Activated CD8-positive, alpha-beta T cell treated with anti-CD3 and anti-CD28 coated beads for 36 hours (primary cell): Measurements from ENCODE around the gene ALDH9A1. TPM values are rescaled to one million over a fixed set of nuclear protein-coding genes. Genes with fewer than 3 reads are reported as not detected.
A peak's percentile ranks its signal among the peaks of the same experiment; 100 is the strongest.
"Not testable (repeated sequence)": the region's sequence is repeated elsewhere in the genome, so short reads cannot be mapped to it uniquely, and the experiment has no call there.

Experiments
- ATAC-seq: fragments of 200-7000 bp; cut with Tn5 transposase; one replicate; pipeline ENCODE4 v1.10.0; 2021; ENCODE audit warnings: mild to moderate bottlenecking, moderate library complexity
- CTCF ChIA-PET: fragments of 350-600 bp; sonication (Branson Sonifier 250); formaldehyde crosslinking; loops from one replicate; lab custom pipeline; 2021; ENCODE audit warnings: antibody characterized with exemption; lab: Charles Lee
- POLR2A ChIA-PET: fragments of 350-600 bp; sonication (Branson Sonifier 250); formaldehyde crosslinking; loops from one replicate; lab custom pipeline; 2021; ENCODE audit warnings: antibody characterized with exemption; lab: Charles Lee
- DNase-seq: peaks from one replicate; pipeline ENCODE4 v3.0.0-alpha.2; 2020
- H3K27ac Mint-ChIP-seq: one replicate; pipeline ENCODE4 v1.8.0; 2021; ENCODE audit warnings: mild to moderate bottlenecking, mixed read lengths
- H3K27me3 Mint-ChIP-seq: one replicate; pipeline ENCODE4 v1.8.0; 2021; ENCODE audit warnings: mixed read lengths
- H3K36me3 Mint-ChIP-seq: one replicate; pipeline ENCODE4 v1.8.0; 2021; ENCODE audit warnings: low read depth, mixed read lengths
- H3K4me1 Mint-ChIP-seq: one replicate; pipeline ENCODE4 v1.8.0; 2021; ENCODE audit warnings: low read depth, mixed read lengths
- H3K4me3 Mint-ChIP-seq: one replicate; pipeline ENCODE4 v1.8.0; 2021; ENCODE audit warnings: mild to moderate bottlenecking, moderate library complexity, mixed read lengths
- H3K9me3 Mint-ChIP-seq: one replicate; pipeline ENCODE4 v1.8.0; 2021; ENCODE audit warnings: mixed read lengths
- intact Hi-C: fragments of 100-400 bp; cut with micrococcal nuclease; formaldehyde crosslinking; loops from one replicate; pipeline ENCODE4 v1.10.0; 2022
- total RNA-seq, 2 experiments: library from RNA; stranded (reverse); gene quantifications; one replicate each; pipeline ENCODE4 v1.2.3, GENCODE V29; 2021
- TF ChIP-seq, protein P1 (sequence below): fragments of 200-600 bp; IDR thresholded peaks from one replicate; pipeline ENCODE4 v1.8.0; 2022; ENCODE audit warnings: antibody characterized with exemption, mild to moderate bottlenecking

The ALDH9A1 gene
- total RNA-seq, 2 experiments from 2014 or later: 25.6 to 28.2 TPM

DNA sequence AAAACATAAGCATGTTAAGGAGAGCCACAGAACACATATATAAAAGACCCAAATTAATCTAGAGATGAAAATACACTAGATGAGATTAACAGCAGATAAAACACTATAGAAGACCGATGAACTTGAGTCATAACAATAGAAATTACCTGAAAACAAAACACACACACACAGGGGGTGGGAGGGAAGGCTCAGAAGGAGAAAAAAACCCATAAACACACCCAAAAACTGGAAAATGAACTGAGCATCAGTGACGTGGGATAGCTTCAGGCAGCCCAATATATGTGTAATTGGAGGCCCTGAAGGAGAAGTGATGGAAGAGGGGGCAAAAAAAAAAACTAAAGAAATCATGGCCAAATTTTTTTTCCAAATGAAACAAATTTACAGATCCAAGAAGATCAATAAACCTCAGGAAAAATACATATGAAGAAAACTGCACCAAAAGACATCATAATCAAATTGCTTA lies 11.4 kb downstream of the ALDH9A1 start:
- no peak for ATAC-seq
- H3K27ac Mint-ChIP-seq: peak overlapping the region; percentile 61
- DNase-seq: no peak
- H3K36me3 Mint-ChIP-seq: peaks cover 57% of the 10 kb centered on the region
- ChIA-PET POLR2A (interaction anchor here (0.6 kb wide), 1 partner anchor 16 kb away, joined by 3 read pairs; no protein-coding TSS in a partner anchor), CTCF (interaction anchor here (1.3 to 1.6 kb wide), 4 partner anchors 11 to 227 kb away, joined by 3 to 6 read pairs (median 4); partner anchors contain the start of gene ALDH9A1)
- H3K4me1 Mint-ChIP-seq: peaks cover 36% of the 10 kb centered on the region
- H3K27me3 Mint-ChIP-seq: no peaks in the 10 kb centered on the region
- intact Hi-C loops: no loop called here
- H3K4me3 Mint-ChIP-seq: no peak overlapping the region
- TF ChIP-seq, protein P1, sequence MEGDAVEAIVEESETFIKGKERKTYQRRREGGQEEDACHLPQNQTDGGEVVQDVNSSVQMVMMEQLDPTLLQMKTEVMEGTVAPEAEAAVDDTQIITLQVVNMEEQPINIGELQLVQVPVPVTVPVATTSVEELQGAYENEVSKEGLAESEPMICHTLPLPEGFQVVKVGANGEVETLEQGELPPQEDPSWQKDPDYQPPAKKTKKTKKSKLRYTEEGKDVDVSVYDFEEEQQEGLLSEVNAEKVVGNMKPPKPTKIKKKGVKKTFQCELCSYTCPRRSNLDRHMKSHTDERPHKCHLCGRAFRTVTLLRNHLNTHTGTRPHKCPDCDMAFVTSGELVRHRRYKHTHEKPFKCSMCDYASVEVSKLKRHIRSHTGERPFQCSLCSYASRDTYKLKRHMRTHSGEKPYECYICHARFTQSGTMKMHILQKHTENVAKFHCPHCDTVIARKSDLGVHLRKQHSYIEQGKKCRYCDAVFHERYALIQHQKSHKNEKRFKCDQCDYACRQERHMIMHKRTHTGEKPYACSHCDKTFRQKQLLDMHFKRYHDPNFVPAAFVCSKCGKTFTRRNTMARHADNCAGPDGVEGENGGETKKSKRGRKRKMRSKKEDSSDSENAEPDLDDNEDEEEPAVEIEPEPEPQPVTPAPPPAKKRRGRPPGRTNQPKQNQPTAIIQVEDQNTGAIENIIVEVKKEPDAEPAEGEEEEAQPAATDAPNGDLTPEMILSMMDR: no peak
- no peaks in the 10 kb centered on the region for H3K9me3 Mint-ChIP-seq

DNA sequence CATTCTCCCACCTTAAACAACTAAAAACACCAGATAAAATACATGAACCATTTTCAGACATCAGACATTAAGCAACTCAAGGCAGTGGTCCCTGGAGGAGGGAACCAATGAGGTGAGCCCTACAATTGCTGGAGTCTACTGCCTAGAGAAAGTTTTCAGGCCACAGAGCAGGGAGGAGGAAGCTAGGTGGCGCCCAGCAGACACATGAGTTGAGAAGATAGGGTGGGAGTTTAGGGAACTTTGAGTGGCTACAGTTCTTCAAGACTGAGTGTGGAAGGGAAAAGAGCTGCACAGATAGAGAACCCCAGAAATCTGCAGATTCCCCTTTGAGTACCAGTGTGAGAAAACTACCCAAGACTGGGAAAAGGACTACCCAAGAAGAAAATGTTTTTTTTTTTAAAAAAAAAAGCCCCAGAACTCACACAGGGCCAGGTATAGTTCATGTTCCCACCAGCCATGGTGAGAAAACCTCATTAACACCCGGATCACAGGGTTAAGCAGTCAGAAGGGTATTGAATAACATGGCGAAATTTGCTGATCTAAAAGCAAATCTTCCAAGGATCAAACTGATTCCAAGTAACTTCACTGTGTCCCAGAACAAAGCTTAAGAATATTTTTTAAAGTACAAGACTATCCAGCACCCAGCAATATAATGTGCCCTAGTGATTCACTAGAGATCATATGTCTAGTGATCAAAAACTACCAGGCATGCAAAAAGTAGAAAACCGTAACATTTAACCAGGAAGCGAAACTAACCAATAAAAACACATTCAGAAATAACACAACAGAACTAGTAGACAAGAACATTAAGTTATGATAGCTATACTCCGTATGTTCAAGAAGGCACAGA lies 12.0 kb downstream of the ALDH9A1 start:
- Mint-ChIP-seq H3K27me3 (no peaks in the 10 kb centered on the region), H3K36me3 (peaks cover 58% of the 10 kb centered on the region), H3K27ac (peak overlapping the region; percentile 61), H3K4me3 (no peak overlapping the region), H3K9me3 (no peaks in the 10 kb centered on the region), H3K4me1 (peaks cover 29% of the 10 kb centered on the region)
- peak; percentile 28 for DNase-seq
- ChIA-PET CTCF (interaction anchor here (1.0 to 1.6 kb wide), 6 partner anchors 12 to 239 kb away, joined by 3 to 6 read pairs (median 3); partner anchors contain the start of gene ALDH9A1), POLR2A (interaction anchor here (0.6 to 1.1 kb wide), 2 partner anchors 11 to 17 kb away, joined by 3 read pairs; no protein-coding TSS in a partner anchor)
- ATAC-seq: no peak
- intact Hi-C loops: no loop called here
- TF ChIP-seq, protein P1: no peak

DNA sequence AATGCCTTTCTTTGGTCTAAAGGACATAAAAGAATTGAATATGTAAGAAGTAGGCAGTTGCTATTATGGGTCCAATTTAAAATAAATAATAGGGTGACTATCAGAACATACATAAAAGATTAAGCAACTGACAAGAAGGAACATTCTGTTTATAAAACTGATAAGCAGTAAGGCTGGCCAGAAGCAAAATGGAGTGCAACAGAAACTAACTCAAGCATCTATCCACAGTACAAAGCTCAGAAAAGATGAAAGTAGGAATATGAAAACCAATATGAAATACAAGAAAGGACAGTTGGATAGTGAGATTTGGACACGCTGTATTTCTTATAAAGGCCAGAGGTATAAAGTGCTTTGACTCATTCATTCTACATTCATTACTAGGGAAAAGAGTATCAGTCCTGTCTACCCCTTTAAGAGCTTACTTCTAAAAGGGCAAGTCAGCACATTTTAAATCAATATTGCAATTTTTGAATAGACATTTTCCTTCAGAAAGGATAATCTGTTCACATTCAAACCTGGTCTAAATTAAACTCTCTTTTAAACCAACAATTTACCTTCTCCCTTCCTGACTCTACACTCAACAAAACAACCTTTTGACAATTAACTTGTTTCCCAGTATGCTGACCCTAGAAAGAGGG lies 14.4 kb downstream of the ALDH9A1 start:
- TF ChIP-seq, protein P1: no peak
- H3K4me3 Mint-ChIP-seq: no peak overlapping the region
- ChIA-PET POLR2A (interaction anchor here (1.3 kb wide), 1 partner anchor 14 kb away, joined by 3 read pairs; no protein-coding TSS in a partner anchor), CTCF (interaction anchor here (0.6 to 2.2 kb wide), 3 partner anchors 14 to 1392 kb away, joined by 3 to 7 read pairs (median 5); partner anchors contain the start of gene ALDH9A1)
- DNase-seq: no peak
- H3K9me3 Mint-ChIP-seq: no peaks in the 10 kb centered on the region
- ATAC-seq: no peak
- intact Hi-C loops: no loop called here
- H3K4me1 Mint-ChIP-seq: peaks cover 33% of the 10 kb centered on the region
- no peak overlapping the region for H3K27ac Mint-ChIP-seq
- H3K36me3 Mint-ChIP-seq: peaks cover 65% of the 10 kb centered on the region
- no peaks in the 10 kb centered on the region for H3K27me3 Mint-ChIP-seq

DNA sequence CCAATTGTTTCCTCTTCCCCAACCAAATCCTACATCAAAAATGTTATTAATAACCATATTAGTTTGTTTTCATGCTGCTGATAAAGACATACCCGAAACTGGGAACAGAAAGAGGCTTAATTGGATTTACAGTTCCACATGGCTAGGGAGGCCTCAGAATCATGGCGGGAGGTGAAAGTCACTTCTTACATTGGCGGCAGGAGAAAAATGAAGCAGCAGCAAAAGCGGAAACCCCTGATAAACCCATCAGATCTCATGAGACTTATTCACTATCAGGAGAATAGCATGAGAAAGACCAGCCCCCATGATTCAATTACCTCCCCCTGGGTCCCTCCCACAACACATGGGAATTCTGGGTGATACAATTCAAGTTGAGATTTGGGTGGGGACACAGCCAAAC lies 17.6 kb downstream of the ALDH9A1 start:
- ChIA-PET CTCF (interaction anchor here (0.7 kb wide), 1 partner anchor 80 kb away, joined by 3 read pairs; no protein-coding TSS in a partner anchor), POLR2A (interaction anchor here (1.1 kb wide), 1 partner anchor 23 kb away, joined by 3 read pairs; no protein-coding TSS in a partner anchor)
- DNase-seq, H3K27ac Mint-ChIP-seq, H3K4me3 Mint-ChIP-seq, H3K9me3 Mint-ChIP-seq, ATAC-seq, intact Hi-C loops, H3K27me3 Mint-ChIP-seq: not testable (repeated sequence)
- peaks cover 24% of the 10 kb centered on the region for H3K4me1 Mint-ChIP-seq
- peaks cover 60% of the 10 kb centered on the region for H3K36me3 Mint-ChIP-seq

DNA sequence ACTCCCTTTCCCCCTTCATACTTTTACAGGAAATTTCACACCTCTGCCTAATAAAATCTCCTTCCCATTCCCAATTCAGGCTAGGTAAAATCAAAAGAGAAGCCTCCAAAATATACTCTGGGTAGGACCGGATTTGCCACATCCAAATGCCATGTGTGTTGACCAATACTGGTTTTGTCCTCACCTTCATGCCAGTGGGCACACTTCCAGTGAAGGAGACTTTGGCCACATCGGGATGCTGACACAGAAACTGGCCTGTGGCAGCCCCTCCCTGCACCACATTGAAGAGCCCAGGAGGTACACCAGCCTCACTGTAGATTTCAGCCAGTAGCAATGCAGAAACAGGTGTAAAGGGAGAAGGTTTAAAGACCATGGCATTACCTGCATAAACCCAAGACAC lies 18.1 kb downstream of the ALDH9A1 start:
- TF ChIP-seq, protein P1: no peak
- H3K4me3 Mint-ChIP-seq: no peak overlapping the region
- no peak overlapping the region for H3K27ac Mint-ChIP-seq
- no peaks in the 10 kb centered on the region for H3K9me3 Mint-ChIP-seq
- no peaks in the 10 kb centered on the region for H3K27me3 Mint-ChIP-seq
- no peak for ATAC-seq
- H3K36me3 Mint-ChIP-seq: peaks cover 62% of the 10 kb centered on the region
- ChIA-PET CTCF (no interaction called here), POLR2A (no interaction called here)
- no peak for DNase-seq
- peaks cover 20% of the 10 kb centered on the region for H3K4me1 Mint-ChIP-seq
- intact Hi-C loops: no loop called here
